K562 (cell line): ENCODE results near the gene PTTG2. TPM values are rescaled to one million over a fixed set of nuclear protein-coding genes. Genes with fewer than 3 reads are reported as not detected.
A peak's percentile ranks its signal among the peaks of the same experiment; 100 is the strongest.

ENCODE experiments used
- ATAC-seq: fragments of 200-7000 bp; cut with Tn5 transposase; 3 replicates; pipeline ENCODE4 v1.9.1; 2020; ENCODE audit warnings: moderate library complexity
- BruUV-seq: library from RNA; stranded (reverse); fragments of 400-500 nt; replicated peaks from 2 replicates; lab custom pipeline; 2021; lab: Mats Ljungman, UMichigan
- CTCF ChIA-PET: fragments of 300-600 bp; formaldehyde crosslinking; extraction: SDS; loops from one replicate; lab custom pipeline; 2021; ENCODE audit warnings: low intra/inter-chr PET ratio; lab: Yijun Ruan, JAX
- POLR2A ChIA-PET: fragments of 300-600, 350-650 bp; sonication (Branson Sonifier 250); formaldehyde crosslinking; extraction: SDS; loops from one replicate; lab custom pipeline; 2021; ENCODE audit warnings: antibody characterized with exemption, inconsistent platforms; lab: Yijun Ruan, JAX
- DNase-seq, 4 experiments: peaks; one replicate each; pipeline versions ENCODE4 v3.0.0 to v3.0.0-alpha.2; 2011 to 2018; ENCODE audit warnings: low spot score in 3 of 4, mixed read lengths in 3 of 4; ENCODE audit errors: extremely low read depth in 1 of 4
- FAIRE-seq: peaks from 2 replicates; lab custom pipeline; 2011; peaks lifted over from hg19 to GRCh38; lab: Jason Lieb, UNC
- H2AFZ ChIP-seq: 2 replicates; pipeline ENCODE4 v1.6.0; 2011; ENCODE audit warnings: low read depth, low read length, control low read depth, inconsistent platforms
- H3K27ac ChIP-seq: fragments of 200-600 bp; 3 replicates; pipeline ENCODE4 v1.8.0; 2011; ENCODE audit warnings: low read depth, mild to moderate bottlenecking, control low read depth, inconsistent platforms, low read length, moderate library complexity, mixed read lengths; ENCODE audit errors: extremely low read depth
- H3K27me3 ChIP-seq, 2 experiments: fragments of 300-600 bp in 1 of 2; 2 replicates in 1 of 2; 3 replicates in 1 of 2; pipeline versions ENCODE4 v1.6.0 to v1.8.0; 2011; ENCODE audit warnings: inconsistent platforms in 2 of 2, low read length in 2 of 2, mild to moderate bottlenecking in 1 of 2, mixed read lengths in 1 of 2, moderate library complexity in 1 of 2; ENCODE audit not compliant: control insufficient read depth in 2 of 2, insufficient read depth in 2 of 2
- H3K36me3 ChIP-seq: fragments of 300-600 bp; 3 replicates; pipeline ENCODE4 v1.8.0; 2011; ENCODE audit warnings: mild to moderate bottlenecking, low read length, inconsistent platforms; ENCODE audit not compliant: control insufficient read depth, insufficient read depth
- H3K4me1 ChIP-seq, 2 experiments: fragments of 200-600 bp in 1 of 2; replicated peaks in 1 of 2; 2 replicates in 1 of 2; 3 replicates in 1 of 2; pipeline versions ENCODE4 v1.5.1 to v1.8.0; 2011; ENCODE audit warnings: inconsistent platforms in 2 of 2, low read length in 2 of 2, mild to moderate bottlenecking in 1 of 2, mixed read lengths in 1 of 2, moderate library complexity in 1 of 2; ENCODE audit not compliant: control insufficient read depth in 2 of 2, insufficient read depth in 2 of 2
- H3K4me2 ChIP-seq: 2 replicates; pipeline ENCODE4 v1.6.1; 2011; ENCODE audit warnings: low read length, control low read depth, inconsistent platforms, mixed read lengths; ENCODE audit not compliant: insufficient read depth
- H3K4me3 ChIP-seq: fragments of 200-600 bp; sonication (generic), shearing (Covaris generic); 2 replicates; pipeline ENCODE4 v1.5.1; 2016; ENCODE audit warnings: control low read depth, inconsistent platforms
- H3K79me2 ChIP-seq: fragments of 200-600 bp; 3 replicates; pipeline ENCODE4 v1.8.0; 2011; ENCODE audit warnings: low read length, inconsistent platforms; ENCODE audit not compliant: control insufficient read depth, insufficient read depth
- H3K9ac ChIP-seq, 2 experiments: 2 replicates each; pipeline versions ENCODE4 v1.6.0 to v1.6.1; 2011; ENCODE audit warnings: low read depth in 2 of 2, low read length in 2 of 2, control low read depth in 1 of 2, inconsistent platforms in 1 of 2, mild to moderate bottlenecking in 1 of 2, mixed read lengths in 1 of 2; ENCODE audit not compliant: insufficient read depth in 1 of 2
- H3K9me1 ChIP-seq: one replicate; pipeline ENCODE4 v1.6.0; 2011; ENCODE audit warnings: inconsistent platforms, mild to moderate bottlenecking, low read length, moderate library complexity; ENCODE audit not compliant: control insufficient read depth, insufficient read depth
- H3K9me3 ChIP-seq: replicated peaks from 2 replicates; pipeline ENCODE4 v1.5.1; 2011; ENCODE audit warnings: low read depth, low read length, inconsistent platforms; ENCODE audit not compliant: control insufficient read depth, insufficient read depth
- H4K20me1 ChIP-seq: replicated peaks from 2 replicates; pipeline ENCODE4 v1.6.1; 2011; ENCODE audit warnings: low read length, inconsistent platforms, mixed read lengths; ENCODE audit not compliant: control insufficient read depth, insufficient read depth
- HSF4 ChIP-seq: fragments of 250-450 bp; sonication (Bioruptor Pico); IDR thresholded peaks from 2 replicates; pipeline ENCODE4 v2.1.2; 2022; ENCODE audit warnings: mild to moderate bottlenecking, moderate library complexity, borderline replicate concordance
- ZNF217 ChIP-seq: sonication (generic); formaldehyde crosslinking; IDR thresholded peaks from 2 replicates; pipeline ENCODE4 v1.8.0; 2022; ENCODE audit warnings: mild to moderate bottlenecking, missing genetic modification reagents
- WGBS: fragments of 100-300 bp; shearing (Covaris generic); methylation state at CpG from one replicate; pipeline ENCODE4 v1.1.6; 2016; ENCODE audit warnings: low coverage, mixed read lengths; ENCODE audit not compliant: insufficient coverage; ENCODE audit errors: missing lambda C conversion rate; 5-methylcytosine and 5-hydroxymethylcytosine counted together
- in situ Hi-C: fragments of 300-500 bp; cut with MboI; formaldehyde crosslinking; loops from 4 replicates; pipeline ENCODE4 v1.15.0; 2018; ENCODE audit warnings: inconsistent platforms, mixed read lengths
- intact Hi-C: fragments of 100-400 bp; cut with micrococcal nuclease; formaldehyde crosslinking; loops from 2 replicates; pipeline ENCODE4 v1.14.2; 2022
- polyA plus RNA-seq, 8 experiments: library from polyadenylated mRNA; depleted of rRNA in 4 of 8; stranded (reverse) in 5 of 8; unstranded in 3 of 8; fragments of >200 nt; fragmentation: Nextera tagmentation in 2 of 8; fragmentation: Illumina TruSeq in 1 of 8; extraction: Ambion mirVana in 2 of 8; extraction: Trizol in 1 of 8; gene quantifications; 2 replicates each; pipeline versions ENCODE4 v1.2.1 to v1.2.3, GENCODE V29; 2011 to 2014; ENCODE audit warnings: inconsistent platforms in 1 of 8, missing spikeins in 1 of 8
- total RNA-seq, 7 experiments: library from RNA; depleted of rRNA in 6 of 7; stranded (reverse); fragments of >200 nt in 6 of 7; fragmentation: Illumina TruSeq in 2 of 7; extraction: Trizol in 2 of 7; gene quantifications; 2 replicates each; pipeline versions ENCODE4 v1.2.1 to v1.2.3, GENCODE V29; 2011 to 2021; ENCODE audit warnings: low replicate concordance in 1 of 7
- TF ChIP-seq, protein P1 (sequence below): sonication (generic); formaldehyde crosslinking; IDR thresholded peaks from 2 replicates; pipeline ENCODE4 v1.9.0; 2022; ENCODE audit warnings: mild to moderate bottlenecking, missing genetic modification reagents
- TF ChIP-seq, protein P2 (sequence below), 2 experiments: fragments of 200-800 bp in 1 of 2; sonication (Bioruptor generic) in 1 of 2; sonication (generic) in 1 of 2; formaldehyde crosslinking in 1 of 2; IDR thresholded peaks in 1 of 2; conservative IDR thresholded peaks in 1 of 2; 2 replicates each; pipeline versions ENCODE4 v1.5.0 to v1.6.1; 2016 to 2020; ENCODE audit warnings: missing compliant biosample characterization in 1 of 2, missing genetic modification characterization in 1 of 2, missing genetic modification reagents in 1 of 2
- TF ChIP-seq, protein P3 (sequence below): fragments of 250-450 bp; sonication (Bioruptor Pico); IDR thresholded peaks from 2 replicates; pipeline ENCODE4 v1.4.0; 2020; ENCODE audit warnings: mild to moderate bottlenecking

Gene PTTG2
- total and polyA plus RNA-seq, 9 of the 15 experiments (the other 6 are each of a cell fraction or from before 2014, with no cell fraction given), result not detected

DNA sequence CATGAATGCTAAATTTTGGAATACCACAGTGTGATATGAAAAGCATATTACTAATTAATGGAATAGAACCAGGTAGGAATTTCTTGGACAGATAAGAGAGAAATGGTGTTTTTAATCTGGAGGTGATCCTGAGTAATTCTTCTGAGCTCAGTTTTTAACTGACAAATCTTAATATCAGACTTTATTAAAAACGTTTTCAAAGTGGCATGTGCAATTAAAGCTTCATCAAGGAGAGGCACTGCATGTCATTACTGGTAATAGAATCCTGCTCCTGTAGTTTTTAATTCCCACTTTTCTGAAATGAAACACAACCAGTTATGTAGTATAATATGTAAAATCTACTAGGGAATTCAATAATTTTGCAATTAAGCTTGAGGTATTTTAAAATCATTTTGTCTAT, 7.0 kb upstream of the PTTG2 start:
- ATAC-seq, result no peak
- Histone ChIP-seq H3K36me3 (no peaks in the 10 kb centered on the region), H3K27ac (no peak overlapping the region), H3K4me2 (no peak overlapping the region), H2AFZ (no peak overlapping the region), H3K4me1 (no peaks in the 10 kb centered on the region), H3K4me3 (no peak overlapping the region), H3K27me3 (peaks cover 6 to 21% of the 10 kb centered on the region in 2 experiments; a peak in 4 of 5 replicates), H3K9me1 (no peaks in the 10 kb centered on the region), H3K79me2 (no peaks in the 10 kb centered on the region), H4K20me1 (no peaks in the 10 kb centered on the region), H3K9me3 (no peaks in the 10 kb centered on the region), H3K9ac (no peak overlapping the region)
- in situ Hi-C loops, result no loop called here
- 0% methylated on average over 1 of the region's 1 CpG for WGBS
- no peak for TF ChIP-seq HSF4 (CRISPR knock-in tag)
- ChIA-PET CTCF (no interaction called here), POLR2A (interaction anchor here (1.4 kb wide), 1 partner anchor 58 kb away, joined by 3 read pairs; no protein-coding TSS in a partner anchor)
- intact Hi-C loops, result no loop called here
- BruUV-seq, result no TSS peak
- FAIRE-seq, result no peak
- DNase-seq, result no peak

DNA sequence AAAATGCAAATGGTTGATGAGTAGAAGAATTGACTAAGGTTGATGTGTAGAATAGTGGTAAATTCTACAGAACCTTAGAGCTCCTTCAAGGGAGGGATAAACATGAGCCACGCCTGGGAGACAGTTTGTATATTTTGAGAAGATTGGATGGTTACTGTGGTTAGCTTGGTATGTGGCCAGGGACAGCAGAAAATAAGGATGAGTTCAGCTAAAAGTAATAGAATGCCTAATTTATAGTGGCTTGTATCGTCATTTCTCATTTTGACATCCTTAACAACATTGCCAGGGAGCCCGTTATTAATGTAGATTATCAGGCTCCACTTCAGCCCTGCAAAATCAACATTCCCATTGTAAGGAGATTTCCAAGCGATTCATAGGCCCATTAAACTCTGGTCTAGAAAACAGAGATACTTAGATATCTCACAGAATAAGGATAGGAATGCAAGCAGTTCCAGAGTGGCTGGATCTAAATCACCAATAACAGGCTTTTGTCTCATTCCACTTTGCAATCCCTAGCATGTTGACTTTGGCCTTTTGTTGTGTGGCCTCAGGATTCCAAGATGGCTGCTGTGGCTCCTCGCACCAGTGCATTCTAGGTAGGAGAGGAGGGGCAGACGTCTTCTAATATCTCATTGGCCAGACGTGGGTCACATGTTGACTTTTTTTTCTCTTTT, 6.4 kb upstream of the PTTG2 start:
- H3K79me2 ChIP-seq, result no peaks in the 10 kb centered on the region
- no TSS peak for BruUV-seq
- no peak overlapping the region for H3K27ac ChIP-seq
- H3K4me2 ChIP-seq, result no peak overlapping the region
- no peak overlapping the region for H3K4me3 ChIP-seq
- WGBS, result 3% methylated on average over 7 of the region's 7 CpGs
- no peak overlapping the region for H3K9ac ChIP-seq
- intact Hi-C loops, result no loop called here
- ChIA-PET CTCF (no interaction called here), POLR2A (no interaction called here)
- no peaks in the 10 kb centered on the region for H3K36me3 ChIP-seq
- H3K4me1 ChIP-seq, result no peaks in the 10 kb centered on the region
- no peaks in the 10 kb centered on the region for H3K9me1 ChIP-seq
- H3K9me3 ChIP-seq, result no peaks in the 10 kb centered on the region
- FAIRE-seq (peak; percentile 58), ATAC-seq (peak; percentile 77), DNase-seq (peak; percentile 14 to 21 (median 16))
- H2AFZ ChIP-seq, result peak overlapping the region; percentile 2; the same call in 1 of the 2 replicates
- no peaks in the 10 kb centered on the region for H4K20me1 ChIP-seq
- H3K27me3 ChIP-seq, result peaks cover 8 to 15% of the 10 kb centered on the region in 2 experiments; a peak in 4 of 5 replicates
- in situ Hi-C loops, result no loop called here
- TF ChIP-seq, protein P1, sequence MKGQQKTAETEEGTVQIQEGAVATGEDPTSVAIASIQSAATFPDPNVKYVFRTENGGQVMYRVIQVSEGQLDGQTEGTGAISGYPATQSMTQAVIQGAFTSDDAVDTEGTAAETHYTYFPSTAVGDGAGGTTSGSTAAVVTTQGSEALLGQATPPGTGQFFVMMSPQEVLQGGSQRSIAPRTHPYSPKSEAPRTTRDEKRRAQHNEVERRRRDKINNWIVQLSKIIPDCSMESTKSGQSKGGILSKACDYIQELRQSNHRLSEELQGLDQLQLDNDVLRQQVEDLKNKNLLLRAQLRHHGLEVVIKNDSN, result peak; percentile 56
- TF ChIP-seq, protein P2, sequence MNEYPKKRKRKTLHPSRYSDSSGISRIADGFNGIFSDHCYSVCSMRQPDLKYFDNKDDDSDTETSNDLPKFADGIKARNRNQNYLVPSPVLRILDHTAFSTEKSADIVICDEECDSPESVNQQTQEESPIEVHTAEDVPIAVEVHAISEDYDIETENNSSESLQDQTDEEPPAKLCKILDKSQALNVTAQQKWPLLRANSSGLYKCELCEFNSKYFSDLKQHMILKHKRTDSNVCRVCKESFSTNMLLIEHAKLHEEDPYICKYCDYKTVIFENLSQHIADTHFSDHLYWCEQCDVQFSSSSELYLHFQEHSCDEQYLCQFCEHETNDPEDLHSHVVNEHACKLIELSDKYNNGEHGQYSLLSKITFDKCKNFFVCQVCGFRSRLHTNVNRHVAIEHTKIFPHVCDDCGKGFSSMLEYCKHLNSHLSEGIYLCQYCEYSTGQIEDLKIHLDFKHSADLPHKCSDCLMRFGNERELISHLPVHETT (CRISPR knock-in tag; conservative IDR thresholded peaks at IDR 0.05 in 1 of 2, IDR thresholded peaks at IDR 0.05 in 1 of 2), result no peak
- no peak for TF ChIP-seq ZNF217 (CRISPR knock-in tag)
- TF ChIP-seq, protein P3, sequence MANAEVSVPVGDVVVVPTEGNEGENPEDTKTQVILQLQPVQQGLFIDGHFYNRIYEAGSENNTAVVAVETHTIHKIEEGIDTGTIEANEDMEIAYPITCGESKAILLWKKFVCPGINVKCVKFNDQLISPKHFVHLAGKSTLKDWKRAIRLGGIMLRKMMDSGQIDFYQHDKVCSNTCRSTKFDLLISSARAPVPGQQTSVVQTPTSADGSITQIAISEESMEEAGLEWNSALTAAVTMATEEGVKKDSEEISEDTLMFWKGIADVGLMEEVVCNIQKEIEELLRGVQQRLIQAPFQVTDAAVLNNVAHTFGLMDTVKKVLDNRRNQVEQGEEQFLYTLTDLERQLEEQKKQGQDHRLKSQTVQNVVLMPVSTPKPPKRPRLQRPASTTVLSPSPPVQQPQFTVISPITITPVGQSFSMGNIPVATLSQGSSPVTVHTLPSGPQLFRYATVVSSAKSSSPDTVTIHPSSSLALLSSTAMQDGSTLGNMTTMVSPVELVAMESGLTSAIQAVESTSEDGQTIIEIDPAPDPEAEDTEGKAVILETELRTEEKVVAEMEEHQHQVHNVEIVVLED, result no peak
